Adipocyte (in vitro differentiated cells): ENCODE data around the gene FAF1.
"Not testable (repeated sequence)": the region's sequence is repeated elsewhere in the genome, so short reads cannot be mapped to it uniquely, and the experiment has no call there.

ENCODE experiments used
- DNase-seq: peaks from one replicate; pipeline ENCODE4 v3.0.0-alpha.2; 2015; ENCODE audit warnings: low read depth
- H3K27me3 ChIP-seq: replicated peaks from 2 replicates; pipeline ENCODE4 v1.7.0; 2013; ENCODE audit warnings: mild to moderate bottlenecking, low read length, moderate library complexity; ENCODE audit not compliant: control insufficient read depth, insufficient read depth
- H3K36me3 ChIP-seq: 2 replicates; pipeline ENCODE4 v1.7.0; 2013; ENCODE audit warnings: low read length, mild to moderate bottlenecking, moderate library complexity; ENCODE audit not compliant: control insufficient read depth, insufficient read depth, severe bottlenecking
- H3K4me1 ChIP-seq: 2 replicates; pipeline ENCODE4 v1.7.0; 2013; ENCODE audit warnings: mild to moderate bottlenecking, low read length, moderate library complexity; ENCODE audit not compliant: control insufficient read depth, insufficient read depth
- H3K4me3 ChIP-seq: 2 replicates; pipeline ENCODE4 v1.7.0; 2013; ENCODE audit warnings: mild to moderate bottlenecking, low read length, moderate library complexity
- H3K9ac ChIP-seq: 2 replicates; pipeline ENCODE4 v1.7.0; 2013; ENCODE audit warnings: mild to moderate bottlenecking, low read length, moderate library complexity
- H3K9me3 ChIP-seq: 2 replicates; pipeline ENCODE4 v1.7.0; 2013; ENCODE audit warnings: mild to moderate bottlenecking, low read length, moderate library complexity; ENCODE audit not compliant: control insufficient read depth

FAF1 gene

DNA sequence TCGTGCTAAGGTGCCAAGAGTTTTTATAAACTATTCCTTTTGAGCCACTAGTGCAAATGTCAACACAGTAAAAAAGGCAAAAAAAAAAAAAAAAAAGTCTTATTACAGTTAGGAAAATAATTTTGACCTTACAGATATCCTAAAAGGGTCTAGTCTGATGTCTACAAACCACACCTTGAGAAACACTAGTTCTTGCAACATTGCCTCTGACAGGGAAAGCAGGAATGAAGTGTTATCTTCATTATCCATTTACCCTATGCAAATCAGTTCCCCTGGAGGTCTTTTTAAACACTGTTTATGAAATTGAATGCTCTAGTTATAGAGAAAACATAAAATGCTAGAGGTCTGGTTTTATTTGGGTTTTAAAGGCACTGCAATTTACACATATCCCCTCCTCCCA is 421.6 kb downstream of the FAF1 start:
- H3K27me3 ChIP-seq, result no peaks in the 10 kb centered on the region
- no peaks in the 10 kb centered on the region for H3K9me3 ChIP-seq
- H3K9ac ChIP-seq, result no peak overlapping the region
- DNase-seq, result no peak
- H3K4me1 ChIP-seq, result peaks cover 12% of the 10 kb centered on the region
- H3K4me3 ChIP-seq, result no peak overlapping the region
- no peaks in the 10 kb centered on the region for H3K36me3 ChIP-seq

DNA sequence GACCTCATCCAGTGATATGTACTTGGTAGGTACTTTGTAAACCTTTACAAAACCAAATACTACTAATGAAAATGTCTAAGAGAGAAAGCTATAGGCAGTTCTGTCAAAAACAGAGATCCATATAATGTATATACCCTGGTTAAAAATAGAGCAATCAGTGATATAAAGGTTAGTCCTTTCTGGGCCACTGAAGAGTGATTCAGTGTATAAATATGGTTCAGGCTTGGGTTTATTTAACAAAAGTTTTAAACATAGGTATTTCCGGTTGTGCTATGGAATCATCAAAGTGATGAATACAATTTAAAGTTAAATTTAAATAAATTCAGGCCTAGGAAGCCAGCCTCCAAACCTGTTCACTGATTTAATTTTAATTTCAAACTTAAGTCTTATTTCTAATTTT is 428.5 kb downstream of the FAF1 start:
- Histone ChIP-seq H3K4me1 (no peaks in the 10 kb centered on the region), H3K27me3 (no peaks in the 10 kb centered on the region), H3K9me3 (no peaks in the 10 kb centered on the region), H3K9ac (no peak overlapping the region), H3K36me3 (peaks cover 8% of the 10 kb centered on the region), H3K4me3 (no peak overlapping the region)
- DNase-seq, result peak; percentile 41

DNA sequence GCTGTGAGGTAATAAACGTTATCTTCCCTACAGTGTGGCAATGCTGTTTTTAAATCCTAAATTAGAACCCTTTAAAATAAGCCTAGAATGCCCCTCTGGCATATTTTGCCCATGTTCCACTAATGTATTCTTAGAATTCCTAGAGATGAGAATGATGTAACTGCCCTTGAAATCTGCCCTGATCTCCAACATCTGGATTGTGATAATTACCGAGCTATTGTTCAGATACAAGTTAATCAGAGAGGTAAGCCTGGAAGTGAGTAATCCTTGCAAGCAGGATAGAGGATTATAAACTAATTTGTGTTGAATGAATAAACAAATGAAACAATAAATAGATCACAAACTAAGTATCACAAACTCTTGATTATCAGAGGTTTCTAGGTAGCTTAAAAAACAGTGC is 429.0 kb downstream of the FAF1 start:
- no peak overlapping the region for H3K9ac ChIP-seq
- peaks cover 8% of the 10 kb centered on the region for H3K36me3 ChIP-seq
- H3K27me3 ChIP-seq, result no peaks in the 10 kb centered on the region
- DNase-seq, result peak; percentile 25
- H3K9me3 ChIP-seq, result no peaks in the 10 kb centered on the region
- H3K4me1 ChIP-seq, result no peaks in the 10 kb centered on the region
- no peak overlapping the region for H3K4me3 ChIP-seq

DNA sequence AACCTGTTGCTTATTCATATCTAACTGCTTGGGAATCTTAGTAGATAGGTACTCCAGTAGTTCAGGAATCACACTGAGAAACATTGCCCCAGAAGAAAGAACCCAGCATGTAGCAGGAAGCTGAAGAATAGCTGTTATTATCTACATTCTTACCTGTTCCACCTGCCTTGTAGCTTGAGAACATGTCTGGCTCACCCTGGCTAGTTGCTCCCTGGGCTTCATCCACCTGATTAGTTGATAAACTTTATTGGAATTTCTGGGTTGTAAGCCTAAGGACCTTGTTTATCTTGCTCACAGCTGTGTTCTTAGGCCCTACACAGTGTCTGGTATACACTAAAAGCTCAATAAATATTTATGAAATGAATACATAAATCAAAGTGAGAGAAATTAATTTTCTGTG is 430.6 kb downstream of the FAF1 start:
- H3K4me1 ChIP-seq, result no peaks in the 10 kb centered on the region
- no peaks in the 10 kb centered on the region for H3K9me3 ChIP-seq
- H3K27me3 ChIP-seq, result no peaks in the 10 kb centered on the region
- no peak overlapping the region for H3K9ac ChIP-seq
- DNase-seq, result no peak
- peaks cover 8% of the 10 kb centered on the region for H3K36me3 ChIP-seq
- no peak overlapping the region for H3K4me3 ChIP-seq

DNA sequence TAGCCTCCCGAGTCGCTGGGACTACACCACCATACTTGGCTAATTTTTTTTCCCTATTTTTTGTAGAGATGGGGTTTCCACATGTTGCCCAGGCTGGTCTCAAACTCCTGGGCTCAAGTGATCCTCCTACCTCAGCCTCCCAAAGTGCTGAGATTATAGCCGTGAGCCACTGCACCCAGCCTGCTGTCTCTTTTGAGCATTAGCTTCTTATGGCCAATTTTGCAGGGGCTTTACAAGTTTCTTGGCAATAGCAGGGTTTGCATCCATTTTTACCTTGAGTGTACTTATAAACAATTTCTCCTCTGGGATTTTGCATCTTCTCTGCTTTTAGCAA is 432.1 kb downstream of the FAF1 start:
- not testable (repeated sequence) for DNase-seq, H3K36me3 ChIP-seq, H3K27me3 ChIP-seq, H3K9ac ChIP-seq, H3K4me3 ChIP-seq, H3K9me3 ChIP-seq, H3K4me1 ChIP-seq

DNA sequence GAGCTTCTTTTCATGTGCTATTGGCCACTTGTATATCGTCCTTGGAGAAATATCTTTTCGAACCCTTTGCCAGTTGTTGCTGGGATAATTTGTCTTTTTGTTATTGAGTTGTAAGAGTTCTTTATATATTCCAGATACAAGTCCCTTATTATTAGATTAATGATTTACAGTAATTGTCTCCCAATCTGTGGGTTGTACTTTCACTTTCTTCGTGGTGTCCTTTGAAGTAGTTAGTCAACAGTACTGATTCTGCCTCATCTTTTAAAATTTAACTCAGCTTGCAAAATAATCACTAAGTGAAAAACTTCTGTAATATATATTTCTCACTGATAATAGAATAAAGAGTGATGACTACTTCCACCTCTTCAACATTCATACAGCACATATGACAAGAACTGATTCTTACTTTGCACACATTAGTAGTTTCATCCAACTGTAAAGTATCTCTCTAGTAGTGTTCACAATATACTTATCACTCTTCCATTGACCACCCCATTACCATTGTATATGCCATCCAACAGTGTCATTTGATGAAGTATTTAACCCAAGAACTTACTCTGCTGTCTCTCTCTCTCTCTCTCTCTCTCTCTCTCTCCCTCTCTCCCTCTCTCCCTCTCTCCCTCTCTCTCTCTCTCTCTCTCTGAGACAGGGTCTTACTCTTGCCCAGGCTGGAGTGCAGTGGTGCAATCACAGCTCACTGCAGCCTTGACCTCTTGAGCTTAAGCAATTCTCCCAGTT is 432.6 kb downstream of the FAF1 start:
- H3K4me3 ChIP-seq, result no peak overlapping the region
- H3K9ac ChIP-seq, result no peak overlapping the region
- H3K9me3 ChIP-seq, result no peaks in the 10 kb centered on the region
- H3K36me3 ChIP-seq, result peaks cover 8% of the 10 kb centered on the region
- no peaks in the 10 kb centered on the region for H3K4me1 ChIP-seq
- DNase-seq, result no peak
- H3K27me3 ChIP-seq, result no peaks in the 10 kb centered on the region

DNA sequence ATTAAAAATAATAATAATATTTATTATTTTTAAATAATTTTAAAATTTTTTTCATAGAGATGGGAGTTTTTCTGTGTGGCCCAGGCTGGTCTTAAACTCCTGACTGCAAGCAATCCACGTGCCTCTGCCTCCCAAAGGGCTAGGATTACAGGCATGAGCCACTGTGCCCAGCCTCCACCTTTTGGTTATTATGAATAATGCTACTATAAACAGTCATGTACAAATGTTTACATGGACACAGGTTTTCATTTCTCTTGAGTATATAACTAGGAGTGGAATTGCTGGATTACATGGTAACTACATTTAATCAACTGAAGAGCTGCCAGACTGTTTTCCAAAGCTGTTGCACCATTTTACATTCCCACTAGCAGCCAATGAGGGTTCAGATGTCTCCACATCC is 433.6 kb downstream of the FAF1 start:
- no peaks in the 10 kb centered on the region for H3K27me3 ChIP-seq
- no peaks in the 10 kb centered on the region for H3K9me3 ChIP-seq
- no peak overlapping the region for H3K9ac ChIP-seq
- peaks cover 8% of the 10 kb centered on the region for H3K36me3 ChIP-seq
- no peak overlapping the region for H3K4me3 ChIP-seq
- DNase-seq, result no peak
- H3K4me1 ChIP-seq, result no peaks in the 10 kb centered on the region

DNA sequence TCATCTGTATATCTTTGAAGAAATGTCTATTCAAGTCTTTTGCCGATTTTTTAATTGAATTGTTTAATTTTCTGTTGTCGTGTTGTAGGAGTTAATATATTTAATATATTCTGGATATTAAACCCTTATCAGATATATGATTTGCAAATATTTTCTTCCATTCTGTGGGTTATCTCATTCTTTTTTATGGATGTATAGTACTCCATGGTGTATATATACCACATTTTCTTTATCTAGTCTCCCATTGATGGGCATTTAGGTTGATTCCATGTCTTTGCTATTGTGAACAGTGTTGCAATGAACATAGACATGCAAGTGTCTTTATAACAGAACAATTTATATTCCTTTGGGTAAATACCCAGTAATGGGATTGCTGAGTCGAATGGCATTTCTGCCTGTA is 436.5 kb downstream of the FAF1 start:
- H3K4me3 ChIP-seq, result no peak overlapping the region
- no peak for DNase-seq
- H3K9me3 ChIP-seq, result no peaks in the 10 kb centered on the region

DNA sequence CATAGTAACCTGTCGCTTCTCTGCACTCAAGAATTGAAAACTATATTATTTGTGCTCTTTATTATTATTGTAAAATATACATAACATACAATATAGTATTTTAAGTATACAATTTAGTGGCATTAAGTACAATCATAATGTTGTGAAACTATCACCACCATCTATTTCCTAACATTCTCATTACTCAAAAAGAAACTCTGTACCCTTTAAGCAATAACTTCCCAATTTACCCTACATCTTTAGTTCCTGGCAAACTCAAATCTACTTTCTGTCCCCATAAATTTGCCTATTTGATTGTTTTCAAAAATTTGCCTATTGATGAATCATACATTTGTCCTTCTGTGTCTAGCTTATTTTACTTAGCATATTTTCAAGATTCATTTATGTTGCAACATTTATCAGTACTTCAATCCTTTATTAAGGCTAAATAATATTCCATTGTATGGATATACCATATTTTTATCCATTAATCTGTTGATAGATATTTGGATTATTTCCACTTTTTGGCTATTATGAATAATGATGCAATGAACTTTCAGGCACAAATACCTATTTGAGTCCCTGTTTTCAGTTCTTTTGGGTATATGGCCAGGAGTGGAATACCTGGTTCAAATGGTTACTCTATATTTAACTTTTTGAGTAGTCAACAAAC is 437.2 kb downstream of the FAF1 start:
- Histone ChIP-seq H3K9me3 (no peaks in the 10 kb centered on the region), H3K27me3 (no peaks in the 10 kb centered on the region), H3K9ac (no peak overlapping the region), H3K4me3 (no peak overlapping the region), H3K36me3 (peaks cover 10% of the 10 kb centered on the region), H3K4me1 (no peaks in the 10 kb centered on the region)
- DNase-seq, result no peak

More for the DNA sequence above, 436.5 kb downstream of the FAF1 start:
- H3K27me3 ChIP-seq, result no peaks in the 10 kb centered on the region
- no peaks in the 10 kb centered on the region for H3K4me1 ChIP-seq
- H3K9ac ChIP-seq, result no peak overlapping the region
- peaks cover 10% of the 10 kb centered on the region for H3K36me3 ChIP-seq

DNA sequence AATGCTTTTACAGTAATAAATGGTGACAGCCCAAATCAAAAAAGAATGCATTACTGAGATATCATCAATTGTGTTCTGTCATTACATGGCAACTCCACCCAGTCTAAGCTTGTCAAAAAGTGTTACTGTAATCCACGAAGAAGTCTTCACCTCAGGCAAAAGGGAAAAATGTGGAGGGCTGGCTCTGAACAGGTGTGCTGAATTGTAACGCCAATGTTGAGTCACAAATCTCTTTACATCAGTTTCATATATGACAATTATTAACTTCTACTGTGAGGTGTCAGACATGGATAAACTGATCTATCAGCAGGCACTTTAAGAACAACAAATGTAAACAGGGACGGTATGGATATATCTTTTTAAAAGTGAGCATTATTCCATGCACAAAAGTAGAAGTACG is 438.4 kb downstream of the FAF1 start:
- Histone ChIP-seq H3K36me3 (peaks cover 7% of the 10 kb centered on the region), H3K9ac (no peak overlapping the region), H3K4me1 (no peaks in the 10 kb centered on the region), H3K27me3 (no peaks in the 10 kb centered on the region), H3K4me3 (no peak overlapping the region), H3K9me3 (no peaks in the 10 kb centered on the region)
- DNase-seq, result no peak

DNA sequence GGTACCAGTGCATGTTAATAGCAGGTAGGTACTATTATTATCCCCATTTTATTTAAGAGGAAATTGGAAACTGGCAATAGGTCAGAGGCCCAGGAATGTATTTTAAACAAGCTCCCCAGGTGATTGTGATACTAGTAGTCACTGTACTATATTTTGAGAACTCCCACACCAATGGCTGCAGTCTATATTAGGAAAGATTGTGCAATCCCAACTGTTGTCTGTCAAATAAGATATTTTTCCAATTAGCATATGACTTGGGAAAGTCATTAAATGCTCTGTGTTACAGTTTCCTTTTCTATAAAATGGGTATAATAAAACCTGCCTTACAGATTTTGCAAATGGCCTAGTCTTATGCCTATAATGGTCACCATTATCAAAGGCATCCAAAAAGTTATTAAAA is 442.6 kb downstream of the FAF1 start:
- Histone ChIP-seq H3K4me3 (no peak overlapping the region), H3K9ac (no peak overlapping the region), H3K27me3 (no peaks in the 10 kb centered on the region), H3K9me3 (no peaks in the 10 kb centered on the region), H3K4me1 (no peaks in the 10 kb centered on the region), H3K36me3 (peaks cover 10% of the 10 kb centered on the region)
- no peak for DNase-seq

DNA sequence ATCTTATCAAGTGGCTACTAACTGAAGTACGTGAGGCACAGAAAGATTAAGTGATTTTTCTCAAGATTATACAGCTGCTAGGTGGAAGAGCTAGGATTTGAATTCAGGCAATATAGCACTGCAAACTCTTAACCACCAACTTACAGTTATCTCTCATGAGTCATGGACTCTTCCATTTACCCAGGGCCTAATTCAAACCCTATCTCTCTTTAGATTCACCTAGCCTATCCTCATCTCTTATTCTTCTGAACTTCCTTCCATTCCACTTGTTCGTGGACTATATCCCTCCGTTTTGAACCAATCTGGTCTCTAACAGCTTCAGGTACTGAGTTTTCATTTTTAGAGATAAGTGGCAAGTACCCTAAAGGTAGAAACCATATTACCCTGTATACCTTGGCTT is 444.0 kb downstream of the FAF1 start:
- no peaks in the 10 kb centered on the region for H3K4me1 ChIP-seq
- H3K4me3 ChIP-seq, result no peak overlapping the region
- DNase-seq, result no peak
- no peak overlapping the region for H3K9ac ChIP-seq
- no peaks in the 10 kb centered on the region for H3K27me3 ChIP-seq
- peaks cover 10% of the 10 kb centered on the region for H3K36me3 ChIP-seq
- no peaks in the 10 kb centered on the region for H3K9me3 ChIP-seq
